Breast epithelium (tissue), 4 donors: ENCODE measurements around the gene PRMT1. TPM values are rescaled to one million over a fixed set of nuclear protein-coding genes. Genes with fewer than 3 reads are reported as not detected.
A peak's percentile ranks its signal among the peaks of the same experiment; 100 is the strongest.
"Not testable (repeated sequence)": the region's sequence is repeated elsewhere in the genome, so short reads cannot be mapped to it uniquely, and the experiment has no call there.

Experiments used
- DNase-seq, 2 donors: peaks; one replicate each; pipeline ENCODE4 v3.0.0-alpha.2; 2019; ENCODE audit warnings: low spot score in 2 of 2
- H3K27ac ChIP-seq, 2 donors: fragments of 200-600 bp; sonication (generic) in 1 of 2; one replicate each; pipeline ENCODE4 v1.5.1; 2016 to 2019; ENCODE audit warnings: mild to moderate bottlenecking in 1 of 2
- H3K27me3 ChIP-seq, 2 donors: fragments of 200-600 bp; sonication (generic) in 1 of 2; one replicate each; pipeline versions ENCODE4 v1.5.1 to v1.6.0; 2017 to 2019; ENCODE audit warnings: control low read depth in 1 of 2, mild to moderate bottlenecking in 1 of 2
- H3K36me3 ChIP-seq: fragments of 200-600 bp; one replicate; pipeline ENCODE4 v1.5.1; 2019
- H3K4me1 ChIP-seq, 2 donors: fragments of 200-600 bp; sonication (generic); one replicate each; pipeline ENCODE4 v1.5.1; 2016 to 2019; ENCODE audit warnings: control low read depth in 1 of 2
- H3K4me3 ChIP-seq, 3 donors: fragments of 200-600 bp; sonication (generic); 1 replicate in 2 of 3; 2 replicates in 1 of 3; pipeline ENCODE4 v1.5.1; 2016 to 2019; ENCODE audit warnings: mild to moderate bottlenecking in 3 of 3, moderate library complexity in 2 of 3
- H3K9me3 ChIP-seq, 2 donors: fragments of 200-600 bp; sonication (generic) in 1 of 2; one replicate each; pipeline ENCODE4 v1.5.1; 2016 to 2019; ENCODE audit warnings: control low read depth in 1 of 2
- CTCF ChIP-seq, 3 donors: fragments of 450-650 bp; IDR thresholded peaks; one replicate each; pipeline ENCODE4 v1.5.1; 2016 to 2017; ENCODE audit warnings: antibody characterized with exemption in 3 of 3, mild to moderate bottlenecking in 3 of 3, moderate library complexity in 3 of 3
- POLR2A ChIP-seq: fragments of 450-650 bp; IDR thresholded peaks from one replicate; pipeline ENCODE4 v1.6.1; 2016; ENCODE audit warnings: antibody characterized with exemption, mild to moderate bottlenecking, moderate library complexity
- POLR2AphosphoS5 ChIP-seq, 3 donors: sonication (generic); formaldehyde crosslinking; IDR thresholded peaks; one replicate each; pipeline ENCODE4 v1.6.1; 2017; ENCODE audit warnings: antibody characterized with exemption in 3 of 3
- intact Hi-C: fragments of 100-400 bp; cut with DNase I; formaldehyde crosslinking; loops from one replicate; pipeline ENCODE4 v1.15.1; 2023; ENCODE audit warnings: low total_unique reads
- total RNA-seq, 3 donors: library from RNA; depleted of rRNA; stranded (reverse); fragments of >200 nt; gene quantifications; one replicate each; pipeline ENCODE4 v1.1.0, GENCODE V29; 2016

PRMT1 gene
- 100 to 1,000 TPM; 137 to 227 (median 154) TPM for total RNA-seq

GRCh38 chr19:49677231-49677900, at the start of gene PRMT1:
PRMT1 (plus strand) TSS chr19:49677271; CDS start chr19:49677281, 10 bp downstream.
- intact Hi-C loops: no loop called here
- peaks cover 11 to 12% of the 10 kb centered on the region in 2 donors for H3K4me1 ChIP-seq

GRCh38 chr19:49629659-49630058, 47.4 kb upstream of the PRMT1 start:
- Histone ChIP-seq H3K27me3 (no peaks in the 10 kb centered on the region), H3K27ac (peak overlapping the region in 1 of 2 donors; percentile 9), H3K4me3 (no peak overlapping the region), H3K36me3 (no peaks in the 10 kb centered on the region), H3K4me1 (no peaks in the 10 kb centered on the region), H3K9me3 (no peaks in the 10 kb centered on the region)
- no peak for TF ChIP-seq POLR2AphosphoS5 (IDR thresholded peaks at IDR 0.05)
- no peak for TF ChIP-seq CTCF (IDR thresholded peaks at IDR 0.05)
- TF ChIP-seq POLR2A: no peak
- DNase-seq: no peak
- intact Hi-C loops: no loop called here

More at GRCh38 chr19:49677231-49677900, at the start of gene PRMT1:
- Histone ChIP-seq H3K36me3 (no peaks in the 10 kb centered on the region), H3K27ac (peak within 1 kb of the TSS; percentile 95 to 96), H3K27me3 (no peaks in the 10 kb centered on the region), H3K9me3 (no peaks in the 10 kb centered on the region), H3K4me3 (peak within 1 kb of the TSS; percentile 64 to 98 (median 84))
- DNase-seq: no peak
- TF ChIP-seq POLR2AphosphoS5 (IDR thresholded peaks at IDR 0.05): peak; percentile 69 to 82 (median 78)
- TF ChIP-seq CTCF (IDR thresholded peaks at IDR 0.05): peak in 1 of 3 donors; percentile 14
- TF ChIP-seq POLR2A: peak; percentile 94

GRCh38 chr19:49631014-49631588, 46.0 kb upstream of the PRMT1 start:
- peak overlapping the region in 1 of 2 donors; percentile 74 for H3K27ac ChIP-seq
- no peak for DNase-seq
- H3K4me1 ChIP-seq: no peaks in the 10 kb centered on the region
- no peak for TF ChIP-seq CTCF (IDR thresholded peaks at IDR 0.05)
- H3K36me3 ChIP-seq: no peaks in the 10 kb centered on the region
- intact Hi-C loops: no loop called here
- no peaks in the 10 kb centered on the region for H3K27me3 ChIP-seq
- H3K9me3 ChIP-seq: no peaks in the 10 kb centered on the region
- H3K4me3 ChIP-seq: no peak overlapping the region

- H3K27ac ChIP-seq: peak overlapping the region in 1 of 2 donors; percentile 61
- no peaks in the 10 kb centered on the region for H3K36me3 ChIP-seq
- intact Hi-C loops: no loop called here
- no peaks in the 10 kb centered on the region for H3K27me3 ChIP-seq
- no peaks in the 10 kb centered on the region for H3K4me1 ChIP-seq
- no peak for DNase-seq
- TF ChIP-seq POLR2AphosphoS5 (IDR thresholded peaks at IDR 0.05): no peak
- no peak for TF ChIP-seq CTCF (IDR thresholded peaks at IDR 0.05)
- no peak overlapping the region for H3K4me3 ChIP-seq
- H3K9me3 ChIP-seq: no peaks in the 10 kb centered on the region
These were observed 45.4 kb upstream of the PRMT1 start for GRCh38 chr19:49631610-49632192.

- no peak overlapping the region for H3K27ac ChIP-seq
- H3K9me3 ChIP-seq: no peaks in the 10 kb centered on the region
- no peak for DNase-seq
- TF ChIP-seq POLR2A (no peak), CTCF (IDR thresholded peaks at IDR 0.05) (no peak), POLR2AphosphoS5 (IDR thresholded peaks at IDR 0.05) (no peak)
- H3K4me3 ChIP-seq: no peak overlapping the region
- H3K27me3 ChIP-seq: no peaks in the 10 kb centered on the region
- intact Hi-C loops: no loop called here
- H3K36me3 ChIP-seq: no peaks in the 10 kb centered on the region
- H3K4me1 ChIP-seq: no peaks in the 10 kb centered on the region
These were observed 44.5 kb upstream of the PRMT1 start for GRCh38 chr19:49632576-49632975.

GRCh38 chr19:49633273-49633672, 43.8 kb upstream of the PRMT1 start:
- not testable (repeated sequence) for H3K27ac ChIP-seq, H3K27me3 ChIP-seq

More at GRCh38 chr19:49633273-49633672, 43.8 kb upstream of the PRMT1 start:
- H3K9me3 ChIP-seq, DNase-seq, H3K36me3 ChIP-seq, H3K4me1 ChIP-seq, intact Hi-C loops, H3K4me3 ChIP-seq: not testable (repeated sequence)
